Mucosa of descending colon (tissue), 3 donors: ENCODE measurements around the gene TNNI2. TPM values are rescaled to one million over a fixed set of nuclear protein-coding genes. Genes with fewer than 3 reads are reported as not detected.

Source experiments
- ATAC-seq: fragments of 200-7000 bp; cut with Tn5 transposase; one replicate; pipeline ENCODE4 v1.9.1; 2020; ENCODE audit warnings: mild to moderate bottlenecking, moderate library complexity
- DNase-seq, 3 donors: peaks; one replicate each; pipeline ENCODE4 v3.0.0-alpha.2; 2020
- H3K36me3 ChIP-seq: fragments of 200-600 bp; one replicate; pipeline ENCODE4 v1.8.0; 2021; ENCODE audit warnings: low read depth, mild to moderate bottlenecking
- H3K4me1 ChIP-seq: fragments of 200-600 bp; one replicate; pipeline ENCODE4 v1.8.0; 2021; ENCODE audit warnings: low read depth, mild to moderate bottlenecking
- H3K4me3 ChIP-seq: fragments of 200-600 bp; one replicate; pipeline ENCODE4 v1.8.0; 2021; ENCODE audit warnings: mild to moderate bottlenecking
- H3K9me3 ChIP-seq: fragments of 200-600 bp; one replicate; pipeline ENCODE4 v1.8.0; 2021; ENCODE audit warnings: mild to moderate bottlenecking
- CTCF ChIP-seq: fragments of 200-600 bp; IDR thresholded peaks from one replicate; pipeline ENCODE4 v1.8.0; 2022; ENCODE audit warnings: antibody characterized with exemption, mild to moderate bottlenecking
- intact Hi-C, 2 donors: fragments of 100-400 bp; cut with DNase I in 1 of 2; cut with micrococcal nuclease in 1 of 2; formaldehyde crosslinking; loops; one replicate each; pipeline versions ENCODE4 v1.11.0 to v1.11.1; 2022; cut with DNase I, micrococcal nuclease
- total RNA-seq, 3 donors: library from RNA; stranded (reverse); fragmentation: NEBNext Ultra II Directional in 2 of 3; extraction: Animal tissue kit (Norgen Biotek cat#: 25700) in 2 of 3; gene quantifications; one replicate each; pipeline versions ENCODE4 v1.2.1 to v1.2.4, GENCODE V29; 2021 to 2023
- donor health status: DM: no; HTN: no; CAD: no; lungs with moderate emphysema.
- donor health status: DM: no; HTN: no; CAD: no.
- donor health status: DM: no; HTN: yes; CAD: no.

TNNI2 gene
- total RNA-seq, 3 donors from 2014 or later, result 0.46 TPM; not detected in 2

DNA sequence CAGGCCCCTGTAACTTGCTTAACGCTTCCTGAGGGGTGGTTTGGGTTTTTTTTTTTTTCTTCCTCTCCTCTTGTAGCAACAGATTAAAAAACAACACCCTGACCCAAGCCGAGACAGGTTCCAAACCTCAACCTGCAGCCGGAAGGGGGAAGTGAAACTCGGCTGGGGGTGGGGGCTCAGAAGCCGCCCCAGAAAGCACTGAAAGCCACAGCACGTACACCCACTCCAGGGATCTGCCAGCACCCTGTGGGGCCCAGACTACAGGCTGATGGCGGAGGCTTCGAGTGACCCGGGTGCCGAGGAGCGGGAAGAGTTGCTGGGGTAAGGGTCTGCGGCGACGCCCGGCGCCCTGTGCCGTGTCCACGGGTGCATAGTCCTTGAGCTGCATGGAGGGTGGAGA lies 14.1 kb downstream of the TNNI2 start, which contains the start of gene LSP1:
Gene LSP1, plus strand, starts transcription at position 208 of the 400 bp plus-strand sequence. Its CDS starts 61 bp downstream, at position 269.
- Histone ChIP-seq H3K9me3 (no peaks in the 10 kb centered on the region), H3K4me3 (peak within 1 kb of the TSS; percentile 19), H3K4me1 (no peaks in the 10 kb centered on the region), H3K36me3 (no peaks in the 10 kb centered on the region)
- no peak for TF ChIP-seq CTCF
- intact Hi-C loops, result no loop called here
- DNase-seq, result peak; percentile 66 to 85 (median 70)
- ATAC-seq, result peak; percentile 71

DNA sequence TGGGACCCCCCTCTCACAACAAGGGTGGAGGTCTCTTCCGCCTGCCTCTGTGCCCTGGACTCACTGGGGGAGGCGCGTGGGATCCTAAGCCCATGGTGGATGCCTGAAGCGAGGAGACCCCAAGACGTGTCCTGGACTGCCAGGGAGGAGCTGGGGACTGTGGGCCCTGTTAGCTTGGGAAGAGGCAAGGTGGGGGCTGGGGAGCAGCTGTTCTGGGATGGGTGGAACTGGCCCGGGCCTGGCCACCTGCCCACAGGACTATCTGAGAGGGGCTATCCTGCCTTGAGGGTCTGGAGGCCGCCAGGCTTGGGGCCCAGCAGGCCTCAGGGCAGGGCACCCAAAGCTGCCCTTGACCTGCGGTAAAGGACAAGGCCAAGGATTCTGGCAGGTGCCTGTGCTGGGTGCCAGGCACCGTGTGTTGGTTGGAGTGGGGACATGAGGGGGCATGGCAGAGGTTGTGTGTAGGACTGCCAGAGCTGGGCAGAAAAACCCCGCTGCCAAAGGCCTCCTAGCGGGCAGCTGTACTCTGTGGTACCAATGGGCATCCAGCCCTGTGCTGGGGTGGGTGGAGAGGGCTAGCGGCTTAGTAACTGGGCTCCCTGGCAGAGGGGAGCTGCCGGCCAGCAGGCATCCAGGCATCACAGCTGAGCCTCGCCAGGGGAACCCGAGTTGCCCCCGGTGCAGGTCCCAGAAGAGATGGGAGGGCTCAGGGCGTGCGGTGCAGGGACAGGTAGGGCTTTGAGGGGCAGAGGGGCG lies 14.8 kb downstream of the TNNI2 start:
- intact Hi-C loops, result no loop called here
- ATAC-seq (peak; percentile 20), DNase-seq (peak in 1 of 3 donors; percentile 61)
- TF ChIP-seq CTCF, result no peak
- Histone ChIP-seq H3K36me3 (no peaks in the 10 kb centered on the region), H3K9me3 (no peaks in the 10 kb centered on the region), H3K4me1 (no peaks in the 10 kb centered on the region), H3K4me3 (peak overlapping the region; percentile 19)

- Histone ChIP-seq H3K9me3 (no peaks in the 10 kb centered on the region), H3K4me1 (no peaks in the 10 kb centered on the region), H3K36me3 (no peaks in the 10 kb centered on the region), H3K4me3 (no peak overlapping the region)
- intact Hi-C loops, result no loop called here
- TF ChIP-seq CTCF, result no peak
- peak; percentile 22 for ATAC-seq
- DNase-seq, result peak in 1 of 3 donors; percentile 64
These were observed 15.6 kb downstream of the TNNI2 start for GRCh38 chr11:1854132-1854948.

DNA sequence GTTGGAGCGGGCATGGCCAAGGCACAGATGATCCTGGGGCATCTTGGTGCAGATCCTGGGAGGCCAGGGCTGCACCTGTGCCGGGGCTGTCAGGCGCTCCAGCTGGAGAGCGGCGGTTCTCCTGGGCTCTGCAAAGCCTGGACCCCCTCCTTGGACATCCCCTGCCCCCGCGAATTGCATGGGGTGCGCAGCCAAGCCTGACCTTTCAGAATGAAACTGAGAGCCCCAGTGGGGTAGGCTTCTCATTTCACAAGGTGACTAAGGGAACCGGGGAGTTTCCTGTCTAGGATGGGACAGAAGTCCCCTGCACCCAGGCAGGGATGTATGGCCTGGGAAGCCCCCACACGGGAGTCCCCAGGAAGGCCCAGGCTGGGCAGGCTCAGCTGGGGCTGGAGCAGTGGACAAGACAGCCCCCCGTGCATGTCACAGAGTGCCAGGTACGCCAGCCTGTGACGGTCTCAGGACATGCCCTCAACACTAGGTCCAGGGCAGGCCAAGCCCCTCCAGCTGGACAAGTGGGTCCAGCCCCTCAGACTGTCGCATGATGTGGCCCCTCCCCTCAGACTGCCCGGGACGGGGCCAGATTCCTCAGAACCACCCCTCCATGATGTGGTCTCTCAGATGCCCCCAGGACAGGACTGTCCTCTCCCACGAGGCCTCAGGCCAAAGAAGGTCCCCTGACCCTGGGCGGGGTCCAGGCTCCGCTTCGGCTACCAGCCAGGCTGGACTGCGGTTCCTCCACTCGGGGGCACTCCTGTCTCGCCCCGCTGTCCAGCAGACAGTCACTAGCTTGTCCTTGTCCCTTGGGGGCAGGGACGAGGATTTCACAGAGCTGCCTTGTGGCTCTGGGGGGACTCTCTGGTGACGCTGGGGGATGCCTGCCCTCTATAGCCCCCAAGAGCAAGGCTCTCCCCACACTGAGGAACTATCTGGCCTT lies 16.4 kb downstream of the TNNI2 start:
- Histone ChIP-seq H3K36me3 (no peaks in the 10 kb centered on the region), H3K4me1 (no peaks in the 10 kb centered on the region), H3K9me3 (no peaks in the 10 kb centered on the region), H3K4me3 (no peak overlapping the region)
- no peak for ATAC-seq
- intact Hi-C loops, result no loop called here
- TF ChIP-seq CTCF, result no peak
- peak in 1 of 3 donors; percentile 62 for DNase-seq

DNA sequence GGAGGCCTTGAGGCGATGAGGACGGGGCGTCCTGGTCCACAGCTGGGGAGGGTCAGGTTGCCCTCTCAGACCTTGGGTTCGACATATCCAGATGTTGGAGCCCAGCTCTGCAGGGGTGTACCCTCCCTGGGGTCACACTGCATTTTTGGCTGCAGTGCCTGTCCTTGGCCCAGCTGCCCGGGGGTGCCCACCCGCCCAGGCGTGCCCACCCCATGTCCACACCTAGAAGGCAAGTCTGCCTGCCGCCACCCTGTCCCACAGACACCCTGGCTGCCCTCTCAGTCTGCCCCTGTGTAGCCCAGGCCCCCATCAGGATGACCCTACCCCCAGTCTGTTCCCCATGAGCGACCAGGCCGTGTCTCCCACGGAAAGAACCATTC lies 17.1 kb downstream of the TNNI2 start:
- H3K4me1 ChIP-seq, result no peaks in the 10 kb centered on the region
- intact Hi-C loops, result no loop called here
- no peak for TF ChIP-seq CTCF
- no peaks in the 10 kb centered on the region for H3K9me3 ChIP-seq
- no peaks in the 10 kb centered on the region for H3K36me3 ChIP-seq
- ATAC-seq (no peak), DNase-seq (peak in 1 of 3 donors; percentile 52)
- H3K4me3 ChIP-seq, result no peak overlapping the region
